Keratinocyte (primary cell): ENCODE data around the gene CDK14. TPM values are rescaled to one million over a fixed set of nuclear protein-coding genes. Genes with fewer than 3 reads are reported as not detected.

Experiments used
- DNase-seq: peaks from one replicate; pipeline ENCODE4 v3.0.0-alpha.2; 2011; ENCODE audit warnings: low read depth, missing footprints, low spot score
- FAIRE-seq: peaks from 2 replicates; lab custom pipeline; 2011; peaks lifted over from hg19 to GRCh38; lab: Jason Lieb, UNC
- H2AFZ ChIP-seq: 2 replicates; pipeline ENCODE4 v1.6.0; 2012; ENCODE audit warnings: low read length, control low read depth, inconsistent platforms; ENCODE audit not compliant: control insufficient read depth
- H3K27ac ChIP-seq: 2 replicates; pipeline ENCODE4 v1.5.1; 2011; ENCODE audit warnings: low read length; ENCODE audit not compliant: control insufficient read depth, insufficient read depth
- H3K27me3 ChIP-seq: 3 replicates; pipeline ENCODE4 v1.6.0; 2011; ENCODE audit warnings: low read length; ENCODE audit not compliant: control insufficient read depth, insufficient read depth; ENCODE audit errors: extremely low read depth
- H3K36me3 ChIP-seq, 2 experiments: 2 replicates in 1 of 2; 3 replicates in 1 of 2; pipeline ENCODE4 v1.5.1; 2011; ENCODE audit warnings: low read length in 2 of 2, mild to moderate bottlenecking in 1 of 2; ENCODE audit not compliant: control insufficient read depth in 2 of 2, insufficient read depth in 2 of 2; ENCODE audit errors: extremely low read depth in 1 of 2
- H3K4me1 ChIP-seq: 3 replicates; pipeline ENCODE4 v1.5.1; 2011; ENCODE audit warnings: low read length; ENCODE audit not compliant: control insufficient read depth, insufficient read depth; ENCODE audit errors: extremely low read depth
- H3K4me2 ChIP-seq: 3 replicates; pipeline ENCODE4 v1.6.0; 2011; ENCODE audit warnings: low read depth, low read length; ENCODE audit not compliant: control insufficient read depth, insufficient read depth; ENCODE audit errors: extremely low read depth
- H3K4me3 ChIP-seq, 3 experiments: fragments of 200-600 bp in 1 of 3; sonication (generic) in 1 of 3; 2 replicates in 2 of 3; 3 replicates in 1 of 3; pipeline ENCODE4 v1.5.1; 2011 to 2016; ENCODE audit warnings: low read length in 3 of 3, mild to moderate bottlenecking in 3 of 3, control low read depth in 2 of 3, inconsistent platforms in 1 of 3, low read depth in 1 of 3, mixed read lengths in 1 of 3, mixed run types in 1 of 3, moderate library complexity in 1 of 3; ENCODE audit not compliant: control insufficient read depth in 2 of 3, insufficient read depth in 2 of 3; ENCODE audit errors: extremely low read depth in 1 of 3
- H3K79me2 ChIP-seq: 2 replicates; pipeline ENCODE4 v1.6.0; 2012; ENCODE audit warnings: low read length; ENCODE audit not compliant: control insufficient read depth, insufficient read depth
- H3K9ac ChIP-seq: 3 replicates; pipeline ENCODE4 v1.6.0; 2011; ENCODE audit warnings: low read length; ENCODE audit not compliant: control insufficient read depth, insufficient read depth; ENCODE audit errors: extremely low read depth
- H3K9me1 ChIP-seq: 3 replicates; pipeline ENCODE4 v1.6.0; 2011; ENCODE audit warnings: low read length; ENCODE audit not compliant: control insufficient read depth, insufficient read depth; ENCODE audit errors: extremely low read depth
- H3K9me3 ChIP-seq: 2 replicates; pipeline ENCODE4 v1.5.1; 2012; ENCODE audit warnings: low read depth, low read length; ENCODE audit not compliant: control insufficient read depth
- H4K20me1 ChIP-seq: 3 replicates; pipeline ENCODE4 v1.6.0; 2011; ENCODE audit warnings: low read length; ENCODE audit not compliant: control insufficient read depth, insufficient read depth; ENCODE audit errors: extremely low read depth
- EZH2 ChIP-seq: IDR thresholded peaks from one replicate; pipeline ENCODE4 v1.6.1; 2012; ENCODE audit warnings: inconsistent platforms, mild to moderate bottlenecking, low read length, moderate library complexity
- dilution Hi-C: fragments of 300-500 bp; cut with MboI; formaldehyde crosslinking; loops from one replicate; pipeline ENCODE4 v1.7.0; 2020; ENCODE audit warnings: low sequenced_read_pairs; ENCODE audit not compliant: extremely low pct_ligation_motif_present
- polyA plus RNA-seq, 5 experiments: library from polyadenylated mRNA; depleted of rRNA in 3 of 5; stranded (reverse) in 3 of 5; stranded (forward) in 1 of 5; unstranded in 1 of 5; fragments of >200 nt; gene quantifications; 1 replicate in 1 of 5; 2 replicates in 3 of 5; 3 replicates in 1 of 5; pipeline versions ENCODE4 v1.2.1 to v1.2.3, GENCODE V29; 2011 to 2012; ENCODE audit warnings: missing spikeins in 2 of 5, low read depth in 1 of 5, low replicate concordance in 1 of 5
- TF ChIP-seq, protein P1 (sequence below), 3 experiments: IDR thresholded peaks in 1 of 3; conservative IDR thresholded peaks in 1 of 3; optimal IDR thresholded peaks in 1 of 3; 2 replicates in 2 of 3; 3 replicates in 1 of 3; pipeline versions ENCODE3 to v1.5.1; 2011; ENCODE audit warnings: low read length in 3 of 3, mild to moderate bottlenecking in 3 of 3, moderate library complexity in 2 of 3, control low read depth in 1 of 3, inconsistent platforms in 1 of 3; ENCODE audit not compliant: insufficient read depth in 2 of 3; ENCODE audit errors: extremely low read depth in 1 of 3

Gene CDK14
- polyA plus RNA-seq, 1 donor (not counting 4 experiments of a cell fraction or from before 2014, with no cell fraction given): 4.0 TPM

DNA sequence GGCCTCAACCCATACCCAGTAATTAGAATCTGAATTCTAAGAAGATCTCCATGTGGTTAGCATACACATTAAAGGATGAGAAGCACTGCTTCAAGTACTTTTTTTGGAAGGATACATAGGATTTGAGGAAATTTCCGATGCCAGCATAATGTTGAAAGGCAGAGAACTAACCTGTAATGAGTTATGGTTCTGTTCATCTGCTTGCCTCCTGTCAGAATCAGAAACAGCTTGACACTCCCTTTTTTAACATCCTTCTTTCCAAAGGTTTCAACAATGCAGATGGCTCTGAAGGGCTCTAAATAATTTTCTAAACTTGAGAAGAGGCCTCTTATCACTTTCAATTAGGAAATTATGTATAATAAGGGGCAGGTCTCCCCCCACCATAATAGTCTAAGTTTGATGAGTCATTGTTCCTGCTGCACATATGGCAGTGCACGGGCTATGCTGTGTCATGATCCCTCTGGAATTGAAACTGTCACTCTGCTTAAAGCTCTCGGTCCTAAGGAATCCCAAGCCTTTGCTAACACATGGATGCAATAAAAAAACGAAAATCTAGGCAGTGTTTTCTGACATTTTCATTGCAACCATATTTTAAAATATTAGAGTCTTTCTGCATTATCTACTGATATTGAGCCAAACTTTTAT is 376.9 kb downstream of the CDK14 start:
- TF ChIP-seq EZH2: no peak
- TF ChIP-seq, protein P1, sequence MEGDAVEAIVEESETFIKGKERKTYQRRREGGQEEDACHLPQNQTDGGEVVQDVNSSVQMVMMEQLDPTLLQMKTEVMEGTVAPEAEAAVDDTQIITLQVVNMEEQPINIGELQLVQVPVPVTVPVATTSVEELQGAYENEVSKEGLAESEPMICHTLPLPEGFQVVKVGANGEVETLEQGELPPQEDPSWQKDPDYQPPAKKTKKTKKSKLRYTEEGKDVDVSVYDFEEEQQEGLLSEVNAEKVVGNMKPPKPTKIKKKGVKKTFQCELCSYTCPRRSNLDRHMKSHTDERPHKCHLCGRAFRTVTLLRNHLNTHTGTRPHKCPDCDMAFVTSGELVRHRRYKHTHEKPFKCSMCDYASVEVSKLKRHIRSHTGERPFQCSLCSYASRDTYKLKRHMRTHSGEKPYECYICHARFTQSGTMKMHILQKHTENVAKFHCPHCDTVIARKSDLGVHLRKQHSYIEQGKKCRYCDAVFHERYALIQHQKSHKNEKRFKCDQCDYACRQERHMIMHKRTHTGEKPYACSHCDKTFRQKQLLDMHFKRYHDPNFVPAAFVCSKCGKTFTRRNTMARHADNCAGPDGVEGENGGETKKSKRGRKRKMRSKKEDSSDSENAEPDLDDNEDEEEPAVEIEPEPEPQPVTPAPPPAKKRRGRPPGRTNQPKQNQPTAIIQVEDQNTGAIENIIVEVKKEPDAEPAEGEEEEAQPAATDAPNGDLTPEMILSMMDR (optimal IDR thresholded peaks at IDR 0.05 in 1 of 3, IDR thresholded peaks at IDR 0.05 in 1 of 3, conservative IDR thresholded peaks at IDR 0.05 in 1 of 3; ENCODE audit: extremely low read depth in 1 of 3, insufficient read depth in 2 of 3, low read length in 3 of 3): no peak
- Histone ChIP-seq H3K4me1 (no peaks in the 10 kb centered on the region), H3K9me1 (no peaks in the 10 kb centered on the region), H3K4me3 (no peak overlapping the region), H3K9ac (no peak overlapping the region), H3K27ac (no peak overlapping the region), H3K4me2 (no peak overlapping the region), H3K79me2 (no peaks in the 10 kb centered on the region), H2AFZ (no peak overlapping the region), H3K36me3 (no peaks in the 10 kb centered on the region), H3K9me3 (no peaks in the 10 kb centered on the region), H4K20me1 (no peaks in the 10 kb centered on the region), H3K27me3 (no peaks in the 10 kb centered on the region)
- dilution Hi-C loops: no loop called here
- no peak for DNase-seq
- FAIRE-seq: no peak

DNA sequence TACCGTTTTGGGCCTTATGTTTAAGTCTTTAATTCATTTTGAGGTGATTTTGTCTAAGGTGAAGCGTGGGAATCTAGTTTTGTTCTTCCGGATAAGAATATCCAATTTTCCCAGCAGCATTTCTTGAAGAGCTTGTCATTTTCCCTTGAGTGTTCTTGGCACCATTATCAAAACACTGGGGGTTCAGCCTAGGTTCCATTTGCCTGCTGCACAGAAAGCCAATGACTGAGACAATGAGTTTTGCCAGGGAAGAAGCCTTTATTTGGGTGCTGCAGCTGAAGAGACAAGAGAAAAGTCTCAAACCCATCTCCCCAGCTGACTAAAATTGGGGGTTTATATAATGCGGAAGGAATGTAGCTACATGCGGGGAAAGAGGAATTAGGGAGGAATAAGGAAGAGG is 380.9 kb downstream of the CDK14 start:
- TF ChIP-seq, protein P1 (optimal IDR thresholded peaks at IDR 0.05 in 1 of 3, IDR thresholded peaks at IDR 0.05 in 1 of 3, conservative IDR thresholded peaks at IDR 0.05 in 1 of 3; ENCODE audit: extremely low read depth in 1 of 3, insufficient read depth in 2 of 3, low read length in 3 of 3): no peak
- no peak for TF ChIP-seq EZH2
- H3K4me1 ChIP-seq: no peaks in the 10 kb centered on the region
- no peak overlapping the region for H2AFZ ChIP-seq
- H3K4me3 ChIP-seq: no peak overlapping the region
- no peak for DNase-seq
- dilution Hi-C loops: no loop called here
- no peak overlapping the region for H3K4me2 ChIP-seq
- no peak overlapping the region for H3K27ac ChIP-seq
- H3K9me1 ChIP-seq: no peaks in the 10 kb centered on the region
- H3K9ac ChIP-seq: no peak overlapping the region
- no peak for FAIRE-seq
- H3K79me2 ChIP-seq: no peaks in the 10 kb centered on the region
- no peaks in the 10 kb centered on the region for H3K27me3 ChIP-seq
- no peaks in the 10 kb centered on the region for H4K20me1 ChIP-seq
- no peaks in the 10 kb centered on the region for H3K9me3 ChIP-seq
- no peaks in the 10 kb centered on the region for H3K36me3 ChIP-seq
